HG02763 (cell line): ENCODE measurements around the gene RECK.
"Not testable (repeated sequence)": the region's sequence is repeated elsewhere in the genome, so short reads cannot be mapped to it uniquely, and the experiment has no call there.

Experiments used
- ATAC-seq: cut with Tn5 transposase; IDR thresholded peaks from one replicate; pipeline ENCODE4 v1.9.1; 2021; ENCODE audit warnings: mild to moderate bottlenecking, moderate library complexity; ENCODE audit not compliant: unreplicated experiment

The RECK gene

GRCh38 chr9:36063804-36064447, 27.2 kb downstream of the RECK start:
- no peak for ATAC-seq

- no peak for ATAC-seq
Observed at GRCh38 chr9:36064448-36065037, 27.8 kb downstream of the RECK start.

- ATAC-seq = no peak
Observed at GRCh38 chr9:36074055-36074454, 37.3 kb downstream of the RECK start.

- no peak for ATAC-seq
Observed at GRCh38 chr9:36074870-36075532, 38.3 kb downstream of the RECK start.

GRCh38 chr9:36078051-36078450, 41.3 kb downstream of the RECK start:
- ATAC-seq = no peak

GRCh38 chr9:36080519-36080918, 43.8 kb downstream of the RECK start:
- ATAC-seq = no peak

- ATAC-seq = no peak
Observed at GRCh38 chr9:36082931-36083330, 46.2 kb downstream of the RECK start.

GRCh38 chr9:36086442-36086841, 49.7 kb downstream of the RECK start:
- no peak for ATAC-seq

GRCh38 chr9:36087054-36087453, 50.3 kb downstream of the RECK start:
- not testable (repeated sequence) for ATAC-seq

GRCh38 chr9:36088020-36088419, 51.3 kb downstream of the RECK start:
- ATAC-seq = no peak

- no peak for ATAC-seq
Observed at GRCh38 chr9:36091026-36091953, 54.6 kb downstream of the RECK start.

- ATAC-seq = no peak
Observed at GRCh38 chr9:36092014-36092413, 55.3 kb downstream of the RECK start.

- peak; percentile 90 for ATAC-seq
Observed at GRCh38 chr9:36092509-36093215, 55.9 kb downstream of the RECK start.

GRCh38 chr9:36093384-36093783, 56.7 kb downstream of the RECK start:
- ATAC-seq = no peak

GRCh38 chr9:36099718-36100117, 63.0 kb downstream of the RECK start:
- no peak for ATAC-seq

- no peak for ATAC-seq
Observed at GRCh38 chr9:36100532-36100931, 63.8 kb downstream of the RECK start.

- ATAC-seq = no peak
Observed at GRCh38 chr9:36101916-36102741, 65.4 kb downstream of the RECK start.

- no peak for ATAC-seq
Observed at GRCh38 chr9:36102742-36103495, 66.2 kb downstream of the RECK start.

- no peak for ATAC-seq
Observed at GRCh38 chr9:36109071-36109470, 72.4 kb downstream of the RECK start.
